HG03378 (cell line): ENCODE measurements around the gene PCMTD2.

ENCODE experiments used
- ATAC-seq: cut with Tn5 transposase; IDR thresholded peaks from one replicate; pipeline ENCODE4 v1.9.1; 2021; ENCODE audit warnings: mild to moderate bottlenecking, moderate library complexity; ENCODE audit not compliant: unreplicated experiment

PCMTD2 gene

DNA sequence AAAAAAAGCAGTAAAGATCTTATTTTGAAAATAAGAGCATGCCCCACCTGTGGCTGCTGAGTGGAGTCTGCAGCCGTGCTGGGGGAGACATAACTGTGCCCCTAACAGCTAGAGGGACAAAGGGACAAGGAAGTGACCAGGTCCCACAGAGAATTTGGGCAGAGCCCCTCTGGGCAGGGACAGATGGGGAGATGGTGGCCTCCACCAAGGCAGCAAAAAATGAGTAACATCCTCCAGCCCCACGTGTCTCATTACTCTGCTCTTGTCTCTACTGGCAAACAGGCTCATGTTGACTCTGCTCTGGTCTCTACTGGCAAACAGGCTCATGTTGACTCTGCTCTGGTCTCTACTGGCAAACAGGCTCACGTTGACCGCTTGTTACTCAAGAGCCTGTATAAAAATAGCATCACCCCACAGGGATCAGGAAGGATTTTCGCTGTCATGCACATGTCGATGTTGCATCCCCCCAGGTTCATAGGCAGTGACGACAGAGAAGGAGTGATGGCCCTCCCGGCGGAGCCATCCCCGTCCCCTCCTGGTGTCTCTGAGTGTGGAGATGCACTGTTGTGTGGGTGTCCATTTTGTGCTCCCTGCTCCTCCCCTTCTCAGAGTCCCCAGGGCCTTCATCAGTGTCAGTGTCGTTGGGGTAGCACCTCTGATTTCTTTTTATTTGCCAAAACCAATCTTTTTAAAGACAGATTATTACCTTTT, 17.3 kb upstream of the PCMTD2 start:
- ATAC-seq, result no peak

DNA sequence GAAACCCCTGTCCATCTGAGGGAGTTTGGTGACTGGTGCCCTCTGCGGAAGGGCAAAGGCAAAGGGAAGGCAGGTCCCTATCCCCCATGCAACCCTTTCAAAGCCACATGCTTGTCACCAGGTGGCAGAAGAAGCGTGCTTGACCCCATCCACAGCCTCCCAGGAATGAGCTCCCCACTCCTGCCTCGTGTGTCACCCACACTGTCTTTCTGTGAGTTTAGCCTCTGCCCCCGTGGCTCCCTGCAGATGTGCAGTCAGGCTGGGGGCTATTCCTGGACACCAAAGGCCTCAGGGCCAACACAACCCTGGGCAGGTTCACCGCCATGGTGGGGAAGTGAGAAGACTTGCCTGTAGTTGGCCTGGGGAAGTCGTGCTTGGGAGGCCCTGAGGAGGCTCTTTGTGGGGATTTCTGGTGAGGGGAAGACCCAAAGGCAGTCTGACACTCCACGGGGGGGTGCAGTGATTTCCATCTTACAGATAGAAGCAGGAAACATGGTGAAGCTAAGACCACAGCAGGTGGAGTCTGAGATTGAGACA, 16.6 kb upstream of the PCMTD2 start:
- no peak for ATAC-seq

DNA sequence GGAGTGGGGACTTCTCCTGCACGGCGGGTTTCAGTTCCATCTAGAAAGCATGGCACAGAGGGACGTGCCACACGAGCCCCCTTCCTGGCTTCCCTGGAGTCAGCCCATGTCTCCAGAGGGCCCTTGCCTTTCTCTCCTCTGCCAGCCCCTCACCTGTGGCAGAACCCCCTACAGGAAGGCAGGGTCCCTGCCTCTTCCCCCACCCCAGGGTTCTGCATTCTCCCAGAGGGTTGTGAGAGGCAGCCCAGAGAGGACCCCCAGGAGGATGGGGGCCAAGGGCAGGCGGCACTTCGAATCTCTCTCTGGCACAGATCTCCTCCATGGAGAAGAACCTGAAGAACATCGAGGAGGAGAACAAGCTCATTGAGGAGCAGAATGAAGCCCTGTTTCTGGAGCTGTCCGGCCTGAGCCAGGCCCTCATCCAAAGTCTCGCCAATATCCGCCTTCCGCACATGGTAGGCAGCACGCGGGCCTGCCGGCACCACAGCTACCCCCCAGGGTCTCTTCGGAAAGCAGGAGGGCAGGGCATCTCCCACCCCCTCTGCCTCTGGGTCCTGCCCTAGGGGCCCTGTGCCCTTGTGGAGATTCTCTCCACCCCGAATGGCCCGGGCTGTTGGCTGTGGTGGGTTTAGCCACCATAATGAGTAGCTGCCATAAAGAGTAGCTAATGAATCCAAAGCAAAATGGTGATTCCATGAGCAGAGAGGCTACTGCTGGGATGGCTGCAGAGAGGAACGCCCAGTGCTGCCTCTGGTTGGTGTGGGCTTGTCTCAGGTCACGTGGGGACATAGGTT, 15.9 kb upstream of the PCMTD2 start:
- ATAC-seq, result no peak

DNA sequence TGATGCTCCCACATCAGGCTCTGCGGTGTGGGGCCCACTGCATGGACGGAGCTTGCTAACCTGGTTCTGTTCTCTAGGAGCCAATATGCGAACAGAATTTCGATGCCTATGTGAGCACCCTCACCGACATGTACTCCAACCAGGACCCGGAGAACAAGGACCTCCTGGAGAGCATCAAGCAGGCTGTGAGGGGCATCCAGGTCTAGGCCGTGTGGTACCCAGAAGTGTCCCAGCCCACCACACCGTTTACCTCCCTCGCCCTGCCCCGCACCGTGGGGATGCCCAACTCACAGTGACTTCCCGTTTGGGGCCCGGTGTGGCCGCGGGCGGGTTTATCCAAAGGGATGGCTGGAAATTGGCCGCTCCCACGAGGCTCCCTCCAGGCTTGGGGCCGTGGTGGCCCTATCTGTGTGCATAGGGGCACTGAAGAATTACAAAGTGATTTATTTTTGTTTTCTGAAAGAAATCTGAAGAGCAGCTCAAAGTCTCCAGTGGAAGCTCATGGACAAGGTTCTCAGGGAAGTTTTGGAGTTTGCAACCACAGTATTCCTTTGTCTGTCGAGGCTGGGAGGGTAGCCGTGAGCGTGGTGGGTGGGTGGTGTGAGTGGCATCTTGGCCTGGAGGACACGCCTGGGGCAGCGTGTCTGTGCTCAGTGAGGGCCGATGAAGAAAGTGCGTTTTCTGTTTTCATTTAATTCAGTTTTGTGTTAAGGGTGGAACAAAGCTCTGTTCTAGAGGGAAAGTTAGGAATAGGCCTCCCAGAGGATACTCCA, 15.1 kb upstream of the PCMTD2 start:
- no peak for ATAC-seq

DNA sequence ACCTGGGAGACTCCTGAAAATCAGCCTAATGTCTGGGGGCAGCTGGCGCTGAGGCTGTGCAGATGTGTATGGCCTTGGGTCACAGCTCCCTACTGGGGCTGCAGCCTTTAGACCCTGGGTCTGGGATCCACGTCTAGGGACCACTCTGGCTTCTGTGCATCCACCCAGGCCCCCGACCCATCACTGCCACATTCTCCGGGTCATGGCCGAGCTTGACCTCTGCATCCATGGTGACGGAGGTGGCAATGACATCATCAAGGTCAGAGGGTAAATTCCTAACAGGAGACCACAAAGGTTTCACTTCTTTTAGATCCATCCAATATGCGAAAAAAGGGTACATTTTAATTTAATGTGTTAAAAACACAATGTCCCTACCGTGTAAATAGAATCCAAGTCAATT, 14.5 kb upstream of the PCMTD2 start:
- no peak for ATAC-seq

DNA sequence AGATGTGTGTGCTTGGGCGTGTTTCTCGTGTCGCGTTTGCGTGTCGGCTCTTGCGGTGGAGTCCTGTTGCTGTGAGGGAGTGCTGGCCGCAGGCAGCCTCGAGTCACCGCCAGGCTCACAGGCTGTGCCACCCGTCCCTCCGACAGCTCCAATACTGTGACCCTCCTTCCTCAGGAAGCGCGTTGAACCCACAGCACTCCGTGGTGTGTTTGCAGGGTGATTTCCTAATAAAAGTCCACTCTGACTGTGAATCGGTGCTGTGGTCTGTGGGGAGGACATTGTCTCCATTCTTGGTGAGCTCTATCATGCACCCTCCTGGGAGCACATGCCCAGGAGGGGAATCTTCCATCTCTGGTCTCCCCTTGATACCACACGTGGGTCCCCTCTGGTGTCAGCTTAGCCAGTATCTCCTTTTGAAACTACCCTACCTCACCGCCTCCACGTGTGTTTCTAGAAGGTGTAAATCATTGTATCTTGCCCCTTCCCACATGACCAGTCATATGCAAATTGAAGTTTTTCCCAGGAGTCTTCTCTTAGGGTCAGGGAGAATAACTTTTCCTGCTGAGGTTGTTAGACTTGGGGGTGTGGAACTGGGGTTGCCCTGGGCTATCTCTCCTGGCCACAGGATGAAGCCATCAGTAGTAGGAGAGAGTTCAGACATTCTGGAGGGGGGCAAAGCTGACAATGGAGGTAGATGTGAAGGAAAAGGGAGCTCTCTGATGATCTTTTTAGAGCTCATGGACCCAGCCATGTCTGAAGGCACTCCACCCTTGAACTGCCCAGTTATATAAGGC, 13.3 kb upstream of the PCMTD2 start:
- ATAC-seq, result no peak

DNA sequence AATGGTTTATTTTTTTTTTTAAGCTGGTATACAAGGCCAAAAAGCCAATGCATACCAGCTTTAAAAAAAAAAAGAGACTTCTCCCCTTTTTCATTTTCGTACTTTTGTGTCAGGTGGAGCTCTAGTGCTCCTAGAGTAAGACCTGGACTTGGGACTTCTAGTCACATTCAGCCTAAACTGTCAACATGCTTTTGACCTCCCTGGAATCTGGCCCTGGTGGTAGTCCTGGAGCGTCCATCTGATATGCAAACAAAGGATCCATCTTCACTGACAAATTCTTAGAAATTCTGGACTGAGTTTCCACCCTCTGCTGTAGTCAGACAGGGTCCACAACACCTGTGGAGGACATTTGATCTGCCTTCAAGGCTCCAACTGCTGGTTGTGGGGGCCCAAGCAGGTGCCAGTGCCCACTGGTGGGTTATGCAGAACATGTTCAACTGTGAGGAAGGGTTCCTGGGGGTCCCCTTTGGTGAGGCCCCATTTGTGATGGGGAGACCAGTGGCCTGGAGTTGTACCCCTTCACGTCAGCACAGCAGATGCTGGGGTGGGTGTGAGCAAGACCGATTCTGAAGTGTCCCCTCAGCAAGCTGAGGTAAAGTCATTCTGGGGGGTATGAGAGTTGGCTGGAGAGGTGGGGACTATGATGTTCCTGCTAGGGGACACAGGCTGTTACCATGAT, 12.6 kb upstream of the PCMTD2 start:
- ATAC-seq, result no peak

DNA sequence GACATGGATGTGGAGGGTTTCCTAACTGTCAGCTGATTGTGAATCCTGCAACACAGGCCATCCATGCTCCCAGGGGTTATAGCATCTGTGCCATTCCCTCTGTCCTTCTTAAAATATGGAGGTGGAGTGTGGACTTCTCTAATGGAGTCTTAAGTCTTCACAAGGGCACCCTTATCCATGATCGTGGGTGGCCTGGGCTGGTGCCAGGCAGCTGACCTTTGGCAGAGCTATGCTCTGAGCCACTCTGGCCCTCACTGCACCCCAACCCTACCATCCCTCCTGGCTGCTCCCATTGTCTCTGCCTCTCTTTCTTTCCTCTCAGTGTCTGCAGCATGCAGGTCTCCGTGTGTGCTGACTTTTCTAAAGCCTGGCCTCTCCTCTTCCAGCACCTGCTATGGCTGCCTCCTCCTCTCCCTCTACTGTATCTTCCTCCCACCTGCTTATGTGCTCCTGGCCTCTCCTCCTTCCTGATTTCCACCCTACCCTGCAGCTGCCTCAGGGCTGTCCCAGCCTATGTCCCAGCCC, 11.2 kb upstream of the PCMTD2 start:
- no peak for ATAC-seq

DNA sequence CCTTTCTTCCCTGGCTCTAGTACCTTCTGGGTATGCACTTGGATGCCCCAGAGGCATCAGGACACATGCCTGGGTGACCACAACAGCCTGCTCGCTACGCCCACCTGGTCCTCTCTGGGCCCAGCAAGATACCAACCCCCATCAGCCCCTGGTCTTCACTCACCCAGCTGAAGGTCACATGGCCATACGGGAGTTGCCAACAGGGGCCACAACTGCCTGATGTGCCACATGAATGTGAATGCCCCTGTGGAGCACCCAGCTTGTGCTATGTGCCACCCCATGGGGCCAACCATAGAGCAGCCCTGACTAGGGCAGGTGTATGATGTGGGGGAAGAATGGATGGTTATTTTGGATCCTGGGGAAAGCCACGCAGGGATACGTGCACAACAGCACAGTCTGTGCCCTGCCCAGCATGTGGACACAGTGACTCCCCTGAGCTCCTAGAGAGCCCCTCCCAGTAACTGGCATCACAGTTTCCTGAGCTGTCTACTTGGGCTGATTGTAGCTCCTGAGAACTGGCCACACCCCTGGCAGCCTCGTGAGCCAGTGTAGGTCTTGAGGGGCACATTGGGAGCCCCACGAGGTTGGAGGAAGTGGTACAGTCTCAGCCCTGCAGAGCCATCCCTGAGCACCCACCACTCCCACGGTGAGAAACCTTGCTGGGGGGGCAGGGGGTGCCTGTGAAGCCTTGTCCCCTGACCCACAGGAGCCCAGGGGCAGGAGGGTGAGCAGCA, 10.5 kb upstream of the PCMTD2 start:
- ATAC-seq, result no peak

DNA sequence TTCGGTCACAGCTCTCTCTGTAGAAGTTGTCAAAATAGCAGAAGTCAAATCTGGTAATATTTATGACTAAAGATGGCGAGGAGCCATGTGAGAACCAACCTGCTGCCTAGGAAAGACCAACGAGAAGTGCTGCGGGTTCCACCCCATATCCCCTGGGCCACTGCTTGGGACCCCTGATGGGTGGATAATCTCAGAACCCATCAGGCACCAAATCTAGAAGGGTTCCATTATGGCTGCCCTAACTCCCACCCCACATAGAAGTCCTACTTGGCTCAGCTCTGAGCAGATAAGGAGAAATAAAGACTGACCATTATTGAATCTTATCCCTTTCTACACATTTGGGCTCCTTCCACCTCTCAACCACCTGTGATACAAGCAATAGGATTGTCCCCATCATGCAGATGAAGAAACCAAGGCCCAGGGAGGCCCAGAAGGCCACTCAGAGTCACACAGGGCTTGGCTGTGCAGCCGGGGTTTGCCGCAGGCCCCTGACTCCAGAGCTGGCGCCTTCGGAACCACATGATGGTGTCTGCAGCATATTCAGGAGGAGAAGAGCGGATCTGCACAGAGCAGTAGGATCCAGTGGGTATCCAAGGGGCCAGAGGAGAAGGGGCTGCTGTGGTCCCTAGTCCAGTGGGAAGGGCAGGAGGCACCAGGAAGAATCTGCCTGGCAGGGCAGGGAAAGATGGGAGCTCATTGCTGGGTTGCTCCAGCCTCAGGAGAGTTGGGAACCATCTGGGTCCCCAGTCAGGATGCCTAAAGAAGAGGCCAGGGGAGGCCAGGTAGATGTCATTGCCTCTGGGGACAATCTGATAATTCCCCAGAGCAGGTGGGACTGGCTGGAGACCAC, 9.6 kb upstream of the PCMTD2 start:
- ATAC-seq, result no peak

DNA sequence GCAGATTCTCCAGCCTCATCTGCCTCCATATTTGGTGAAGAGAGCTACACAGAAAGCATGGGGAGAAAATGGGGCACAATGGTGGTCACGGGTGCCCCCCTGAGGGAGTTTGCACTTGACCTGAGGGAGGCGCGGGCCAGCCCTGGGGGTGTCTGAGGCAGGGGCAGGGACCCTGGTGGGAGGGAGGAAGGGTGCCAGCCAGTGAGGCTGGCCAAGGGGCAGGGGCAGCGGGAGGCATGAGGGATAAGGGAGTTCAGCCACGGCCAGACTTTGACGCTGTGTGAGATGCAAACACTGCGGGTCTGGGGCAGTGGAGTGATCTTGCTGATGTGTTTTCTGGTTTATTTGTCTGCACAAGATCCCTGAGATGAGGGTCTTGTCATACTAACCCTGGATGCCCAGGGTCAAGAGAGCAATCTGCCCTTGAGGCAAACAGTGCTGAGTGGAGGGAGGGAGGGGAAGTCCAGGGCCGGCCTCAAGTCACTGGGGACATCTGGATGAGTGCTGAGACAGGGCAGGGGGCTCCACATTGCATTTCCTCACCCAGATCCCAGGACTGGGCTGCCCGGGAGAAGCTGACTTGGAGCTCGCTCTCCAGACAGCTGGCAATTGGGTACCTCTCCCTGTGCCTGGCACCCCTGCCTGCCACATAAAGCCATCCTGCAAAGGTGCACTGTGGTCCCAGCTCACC, 8.8 kb upstream of the PCMTD2 start:
- ATAC-seq, result no peak

DNA sequence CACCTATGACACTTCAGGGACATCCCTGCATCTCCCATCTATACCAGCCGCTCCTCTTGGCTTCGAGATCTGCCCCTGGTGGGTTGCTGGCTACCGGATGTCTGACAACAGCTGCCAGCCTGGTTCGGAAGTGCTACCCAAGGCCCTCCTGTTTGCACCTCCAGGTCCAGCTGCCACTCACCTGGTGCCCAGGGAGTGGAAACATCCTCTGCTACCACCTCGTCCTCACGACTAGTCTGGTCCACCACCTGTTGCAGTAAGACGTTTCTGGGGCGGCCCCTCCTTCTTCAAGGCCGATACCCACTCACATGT, 8.3 kb upstream of the PCMTD2 start:
- no peak for ATAC-seq

DNA sequence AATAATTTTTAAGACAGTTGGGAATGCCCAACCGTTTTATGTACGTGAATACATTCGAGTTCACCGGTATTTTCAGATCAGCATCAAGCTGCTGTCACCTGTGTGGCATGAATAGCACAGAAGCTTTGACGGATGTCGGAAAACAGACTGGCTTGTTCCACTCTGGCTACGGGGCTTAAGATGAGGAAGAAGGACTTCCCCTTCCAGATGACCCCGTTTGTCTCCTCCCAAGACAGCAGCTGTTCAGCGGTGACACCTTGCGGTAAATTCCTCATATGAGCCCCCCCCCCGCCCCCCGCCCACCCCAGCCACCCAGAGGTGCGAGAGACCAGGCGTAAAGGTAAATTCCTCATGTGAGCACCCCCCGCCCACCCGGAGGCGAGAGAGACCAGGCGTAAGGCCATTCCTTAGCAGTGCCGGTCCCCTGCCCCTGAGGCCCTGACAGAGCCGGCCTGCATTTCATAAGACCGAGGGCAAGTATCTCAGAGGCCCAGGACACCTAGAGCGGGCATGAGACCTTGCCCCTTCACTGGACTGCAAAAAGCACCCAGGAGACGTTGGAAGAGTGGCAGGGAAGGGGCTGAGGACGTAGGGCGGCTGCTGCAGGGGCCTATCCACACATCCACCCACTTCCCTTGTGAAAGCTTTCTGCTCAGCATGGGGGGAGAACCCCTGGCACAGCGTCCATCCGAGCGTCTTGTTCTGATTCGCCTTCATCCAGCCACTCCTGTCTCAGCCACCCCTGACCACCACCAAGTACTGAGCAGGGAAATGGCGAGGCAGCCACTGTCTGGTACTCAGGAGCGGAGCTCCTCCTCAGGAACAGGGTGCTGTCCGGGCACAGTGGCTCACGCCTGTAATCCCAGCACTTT, 7.3 kb upstream of the PCMTD2 start:
- no peak for ATAC-seq

DNA sequence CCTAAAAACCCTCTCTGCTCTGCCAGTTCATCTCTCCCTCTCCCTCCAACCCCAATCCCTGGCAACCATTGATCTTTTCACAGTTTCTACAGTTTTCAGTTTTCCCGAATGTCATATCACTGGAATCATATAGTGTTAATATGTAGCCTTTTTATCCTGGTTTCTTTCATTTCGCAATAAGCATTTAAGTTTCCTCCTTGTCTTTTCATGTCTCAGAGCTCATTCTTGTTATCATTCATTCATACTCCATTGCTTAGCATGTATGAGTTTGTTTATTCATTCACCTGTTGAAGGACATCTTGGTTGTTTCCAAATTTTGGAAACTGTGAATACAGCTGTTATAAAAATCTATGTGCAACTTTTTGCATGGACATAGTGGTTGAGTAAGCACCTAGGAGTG, 5.5 kb upstream of the PCMTD2 start:
- no peak for ATAC-seq

DNA sequence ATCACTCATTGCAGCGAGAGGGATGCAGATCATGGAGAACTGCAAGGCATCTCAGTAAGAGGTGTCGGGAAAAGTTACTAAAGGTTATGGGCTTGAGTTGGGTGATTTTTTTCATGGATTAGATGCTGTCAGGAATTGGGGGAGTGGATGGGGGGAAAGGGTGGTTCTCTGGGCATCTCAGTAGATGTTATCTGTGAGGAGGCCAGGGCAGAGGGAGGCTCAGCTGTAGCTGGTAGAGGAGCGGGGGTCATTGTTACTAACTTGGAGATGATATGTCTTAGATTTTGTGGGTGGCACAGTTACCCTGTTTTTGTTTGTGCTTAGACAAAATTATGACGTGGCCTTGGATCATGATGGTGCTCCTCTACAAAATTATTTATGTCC, 2.6 kb upstream of the PCMTD2 start:
- ATAC-seq, result no peak

DNA sequence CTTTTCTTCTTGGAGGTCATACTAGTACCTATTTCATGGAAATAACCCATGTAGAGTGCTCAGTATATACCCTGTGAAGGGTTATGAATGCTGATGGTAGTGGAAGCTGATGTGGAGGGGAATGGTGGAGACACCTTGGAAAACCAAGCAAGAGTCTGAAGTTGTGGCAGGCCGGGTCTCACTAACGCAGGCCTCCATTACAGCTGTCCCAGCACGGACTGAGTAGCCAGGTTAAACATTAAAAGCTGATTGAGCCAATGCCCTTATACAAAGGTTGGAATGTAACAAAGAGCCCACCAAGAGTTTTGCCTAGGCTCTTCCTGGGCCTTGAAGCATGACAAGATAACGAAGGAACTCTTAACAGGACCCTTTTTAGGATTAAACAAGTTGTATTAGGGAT, 2.1 kb upstream of the PCMTD2 start:
- no peak for ATAC-seq

DNA sequence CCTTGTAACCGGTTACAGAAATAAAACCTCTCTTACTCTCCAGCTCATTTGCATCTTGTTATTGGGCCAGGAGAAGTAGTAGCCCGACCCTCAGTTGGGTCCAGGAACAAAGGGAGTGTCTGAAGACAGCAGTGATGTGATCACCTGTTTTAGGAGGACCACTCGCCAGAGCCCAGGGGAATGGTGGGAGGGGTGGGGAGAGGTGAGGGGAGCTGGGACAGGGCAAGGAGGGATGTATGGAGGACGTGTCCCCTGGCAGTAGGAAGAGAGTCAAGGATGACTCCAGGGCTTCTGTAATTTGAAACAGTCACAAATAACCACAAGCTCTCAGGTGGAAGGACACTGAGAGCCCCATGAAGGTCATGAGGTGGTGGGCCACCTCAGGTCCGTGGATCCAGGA, 1.4 kb upstream of the PCMTD2 start:
- no peak for ATAC-seq
